ENCODE measurements around the gene HEATR9.

GRCh38 chr17:35900708-35901480 is 32.2 kb upstream of the HEATR9 start:
- TF ChIP-seq CTCF (IDR thresholded peaks at IDR 0.05) (no peak), POLR2A (IDR thresholded peaks at IDR 0.05) (no peak)

Measured in uterus (tissue), 2 donors.